ENCODE data around the gene CMTR1. TPM values are rescaled to one million over a fixed set of nuclear protein-coding genes. Genes with fewer than 3 reads are reported as not detected.

The CMTR1 gene
- polyA plus RNA-seq, 1 of the 3 experiments (the other 2 are of a cell fraction) = 19.8 TPM

DNA sequence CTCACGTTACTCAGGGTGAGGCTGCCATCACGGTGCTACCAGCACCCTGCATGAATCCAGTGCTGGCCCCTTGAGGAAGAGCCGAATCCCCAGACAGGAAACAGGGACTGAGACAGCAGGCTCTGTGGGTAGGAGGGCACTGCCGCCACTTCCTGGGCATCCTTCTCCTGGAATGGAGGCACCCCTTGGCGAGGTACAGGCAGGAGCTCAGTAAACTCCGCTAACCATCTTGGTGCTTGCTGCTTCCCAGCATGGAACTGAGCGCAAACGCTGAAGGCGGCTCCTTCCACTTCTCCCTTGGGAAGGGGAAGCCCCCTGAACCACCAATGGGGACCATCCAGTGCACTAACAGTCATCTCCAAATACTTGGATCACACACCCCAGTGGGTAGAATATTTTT, 80.1 kb downstream of the CMTR1 start:
- no peaks in the 10 kb centered on the region for H4K20me1 ChIP-seq (ENCODE audit: insufficient read depth)
- no peak for DNase-seq
- H3K9ac ChIP-seq = no peak overlapping the region
- ChIA-PET POLR2A (no interaction called here), CTCF (interaction anchor here (2.6 kb wide), 1 partner anchor 52 kb away, joined by 6 read pairs; no protein-coding TSS in a partner anchor)
- peaks cover 5 to 51% of the 10 kb centered on the region in 2 experiments; a peak in 2 of 4 replicates for H3K4me1 ChIP-seq (ENCODE audit: control insufficient read depth in 1 of 2, insufficient read depth in 2 of 2, low read depth in 1 of 2, low read length in 1 of 2)
- H3K27ac ChIP-seq (ENCODE audit: low read depth in 2 of 2, low read length in 1 of 2) = no peak overlapping the region
- H2AFZ ChIP-seq (ENCODE audit: low read depth) = no peak overlapping the region
- no peaks in the 10 kb centered on the region for H3K27me3 ChIP-seq (ENCODE audit: insufficient read depth)
- H3K4me3 ChIP-seq (ENCODE audit: low read depth in 2 of 2, low read length in 1 of 2) = no peak overlapping the region
- no peaks in the 10 kb centered on the region for H3K79me2 ChIP-seq (ENCODE audit: insufficient read depth)
- 87% methylated on average over 4 of the region's 9 CpGs for WGBS (ENCODE audit: low lambda C conversion rate)
- no peak overlapping the region for H3K4me2 ChIP-seq
- TF ChIP-seq, protein P1, sequence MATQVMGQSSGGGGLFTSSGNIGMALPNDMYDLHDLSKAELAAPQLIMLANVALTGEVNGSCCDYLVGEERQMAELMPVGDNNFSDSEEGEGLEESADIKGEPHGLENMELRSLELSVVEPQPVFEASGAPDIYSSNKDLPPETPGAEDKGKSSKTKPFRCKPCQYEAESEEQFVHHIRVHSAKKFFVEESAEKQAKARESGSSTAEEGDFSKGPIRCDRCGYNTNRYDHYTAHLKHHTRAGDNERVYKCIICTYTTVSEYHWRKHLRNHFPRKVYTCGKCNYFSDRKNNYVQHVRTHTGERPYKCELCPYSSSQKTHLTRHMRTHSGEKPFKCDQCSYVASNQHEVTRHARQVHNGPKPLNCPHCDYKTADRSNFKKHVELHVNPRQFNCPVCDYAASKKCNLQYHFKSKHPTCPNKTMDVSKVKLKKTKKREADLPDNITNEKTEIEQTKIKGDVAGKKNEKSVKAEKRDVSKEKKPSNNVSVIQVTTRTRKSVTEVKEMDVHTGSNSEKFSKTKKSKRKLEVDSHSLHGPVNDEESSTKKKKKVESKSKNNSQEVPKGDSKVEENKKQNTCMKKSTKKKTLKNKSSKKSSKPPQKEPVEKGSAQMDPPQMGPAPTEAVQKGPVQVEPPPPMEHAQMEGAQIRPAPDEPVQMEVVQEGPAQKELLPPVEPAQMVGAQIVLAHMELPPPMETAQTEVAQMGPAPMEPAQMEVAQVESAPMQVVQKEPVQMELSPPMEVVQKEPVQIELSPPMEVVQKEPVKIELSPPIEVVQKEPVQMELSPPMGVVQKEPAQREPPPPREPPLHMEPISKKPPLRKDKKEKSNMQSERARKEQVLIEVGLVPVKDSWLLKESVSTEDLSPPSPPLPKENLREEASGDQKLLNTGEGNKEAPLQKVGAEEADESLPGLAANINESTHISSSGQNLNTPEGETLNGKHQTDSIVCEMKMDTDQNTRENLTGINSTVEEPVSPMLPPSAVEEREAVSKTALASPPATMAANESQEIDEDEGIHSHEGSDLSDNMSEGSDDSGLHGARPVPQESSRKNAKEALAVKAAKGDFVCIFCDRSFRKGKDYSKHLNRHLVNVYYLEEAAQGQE (IDR thresholded peaks at IDR 0.05; ENCODE audit: low read depth, low read length) = no peak
- TF ChIP-seq MXI1 (IDR thresholded peaks at IDR 0.05; ENCODE audit: low read depth, low read length) = no peak
- H3K36me3 ChIP-seq (replicated peaks in 1 of 2; ENCODE audit: control insufficient read depth in 1 of 2, insufficient read depth in 2 of 2, low read length in 1 of 2) = no peaks in the 10 kb centered on the region
- no peaks in the 10 kb centered on the region for H3K9me3 ChIP-seq
- no peaks in the 10 kb centered on the region for H3F3A ChIP-seq (replicated peaks; ENCODE audit: insufficient read depth)
- H3K9me2 ChIP-seq = no peaks in the 10 kb centered on the region

DNA sequence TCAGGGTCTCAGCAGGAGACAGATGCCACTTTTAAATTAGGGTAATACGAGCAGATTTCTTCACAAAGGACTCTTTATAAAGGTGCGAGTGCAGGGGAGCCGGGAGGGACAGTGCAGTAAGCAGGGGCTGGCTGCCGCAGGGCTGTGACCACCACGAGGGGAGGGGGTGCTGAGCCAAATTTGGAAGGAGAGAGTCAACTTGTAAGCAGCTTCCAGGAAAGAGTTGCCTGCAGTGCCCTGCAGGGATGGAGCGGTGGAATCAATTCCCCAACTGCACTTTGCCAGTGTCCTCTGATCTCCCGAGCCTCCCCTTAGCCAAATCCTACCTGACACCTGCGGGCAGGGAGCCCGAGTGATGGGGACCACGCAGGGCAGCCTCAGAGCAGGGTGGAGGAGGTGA, 80.6 kb downstream of the CMTR1 start:
- DNase-seq = no peak
- H3K4me1 ChIP-seq (ENCODE audit: control insufficient read depth in 1 of 2, insufficient read depth in 2 of 2, low read depth in 1 of 2, low read length in 1 of 2) = peaks cover 5 to 54% of the 10 kb centered on the region in 2 experiments; a peak in 2 of 4 replicates
- no peaks in the 10 kb centered on the region for H3K9me2 ChIP-seq
- no peak overlapping the region for H3K9ac ChIP-seq
- H3K9me3 ChIP-seq = no peaks in the 10 kb centered on the region
- H3K4me3 ChIP-seq (ENCODE audit: low read depth in 2 of 2, low read length in 1 of 2) = no peak overlapping the region
- ChIA-PET CTCF (no interaction called here), POLR2A (no interaction called here)
- no peak overlapping the region for H3K4me2 ChIP-seq
- no peaks in the 10 kb centered on the region for H3F3A ChIP-seq (replicated peaks; ENCODE audit: insufficient read depth)
- no peak overlapping the region for H3K27ac ChIP-seq (ENCODE audit: low read depth in 2 of 2, low read length in 1 of 2)
- no peak overlapping the region for H2AFZ ChIP-seq (ENCODE audit: low read depth)
- no peaks in the 10 kb centered on the region for H3K79me2 ChIP-seq (ENCODE audit: insufficient read depth)
- H4K20me1 ChIP-seq (ENCODE audit: insufficient read depth) = no peaks in the 10 kb centered on the region
- H3K27me3 ChIP-seq (ENCODE audit: insufficient read depth) = no peaks in the 10 kb centered on the region
- H3K36me3 ChIP-seq (replicated peaks in 1 of 2; ENCODE audit: control insufficient read depth in 1 of 2, insufficient read depth in 2 of 2, low read length in 1 of 2) = no peaks in the 10 kb centered on the region
- no peak for TF ChIP-seq TCF12 (IDR thresholded peaks at IDR 0.05)
- TF ChIP-seq GATA2 (CRISPR knock-in tag; IDR thresholded peaks at IDR 0.05) = no peak
- no peak for TF ChIP-seq FOXM1 (IDR thresholded peaks at IDR 0.05; ENCODE audit: low read depth)
- WGBS (ENCODE audit: low lambda C conversion rate) = 71% methylated on average over 10 of the region's 10 CpGs

DNA sequence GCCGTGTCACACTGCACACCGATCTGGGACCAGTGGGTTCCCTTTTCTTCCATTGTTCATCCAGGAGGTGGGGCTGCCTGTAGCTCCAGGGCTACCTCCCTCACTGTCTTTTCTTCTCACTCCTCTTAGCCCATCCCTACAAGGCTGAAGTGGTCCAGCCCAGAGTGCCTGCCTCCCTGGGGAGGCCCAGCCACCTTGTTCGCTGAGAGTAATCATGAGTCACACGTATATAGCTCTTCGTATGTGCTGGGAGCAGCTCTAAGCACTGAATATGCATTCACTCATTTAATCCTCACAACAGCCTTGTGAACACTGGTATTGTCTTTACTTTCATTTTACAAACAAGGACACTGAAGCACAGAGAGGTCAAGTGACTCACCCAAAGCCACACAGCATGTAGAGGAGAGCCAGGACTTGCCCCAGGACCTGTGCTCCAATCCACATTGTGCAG, 81.3 kb downstream of the CMTR1 start:
- Histone ChIP-seq H3K4me2 (no peak overlapping the region), H3K27me3 (ENCODE audit: insufficient read depth) (no peaks in the 10 kb centered on the region), H3F3A (replicated peaks; ENCODE audit: insufficient read depth) (no peaks in the 10 kb centered on the region), H3K79me2 (ENCODE audit: insufficient read depth) (no peaks in the 10 kb centered on the region), H3K4me1 (ENCODE audit: control insufficient read depth in 1 of 2, insufficient read depth in 2 of 2, low read depth in 1 of 2, low read length in 1 of 2) (peaks cover 5 to 54% of the 10 kb centered on the region in 2 experiments; a peak in 2 of 4 replicates), H3K36me3 (replicated peaks in 1 of 2; ENCODE audit: control insufficient read depth in 1 of 2, insufficient read depth in 2 of 2, low read length in 1 of 2) (no peaks in the 10 kb centered on the region), H2AFZ (ENCODE audit: low read depth) (no peak overlapping the region), H3K27ac (ENCODE audit: low read depth in 2 of 2, low read length in 1 of 2) (no peak overlapping the region), H3K9me2 (no peaks in the 10 kb centered on the region), H3K9me3 (no peaks in the 10 kb centered on the region), H3K4me3 (ENCODE audit: low read depth in 2 of 2, low read length in 1 of 2) (no peak overlapping the region), H4K20me1 (ENCODE audit: insufficient read depth) (no peaks in the 10 kb centered on the region), H3K9ac (no peak overlapping the region)
- DNase-seq = no peak
- ChIA-PET CTCF (interaction anchor here (0.8 to 1.2 kb wide), 2 partner anchors 29 to 52 kb away, joined by 3 to 5 read pairs; no protein-coding TSS in a partner anchor), POLR2A (no interaction called here)
- WGBS (ENCODE audit: low lambda C conversion rate) = 44% methylated on average over 5 of the region's 5 CpGs
- TF ChIP-seq POLR2AphosphoS5 (IDR thresholded peaks at IDR 0.05; ENCODE audit: low read depth, low read length) (no peak), NFIC (IDR thresholded peaks at IDR 0.05; ENCODE audit: borderline replicate concordance) (no peak), FOSL2 (IDR thresholded peaks at IDR 0.05; ENCODE audit: borderline replicate concordance, low read depth) (no peak)
- TF ChIP-seq, protein P2, sequence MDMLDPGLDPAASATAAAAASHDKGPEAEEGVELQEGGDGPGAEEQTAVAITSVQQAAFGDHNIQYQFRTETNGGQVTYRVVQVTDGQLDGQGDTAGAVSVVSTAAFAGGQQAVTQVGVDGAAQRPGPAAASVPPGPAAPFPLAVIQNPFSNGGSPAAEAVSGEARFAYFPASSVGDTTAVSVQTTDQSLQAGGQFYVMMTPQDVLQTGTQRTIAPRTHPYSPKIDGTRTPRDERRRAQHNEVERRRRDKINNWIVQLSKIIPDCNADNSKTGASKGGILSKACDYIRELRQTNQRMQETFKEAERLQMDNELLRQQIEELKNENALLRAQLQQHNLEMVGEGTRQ (IDR thresholded peaks at IDR 0.05; ENCODE audit: borderline replicate concordance, low read depth, low read length) = no peak
- TF ChIP-seq, protein P3, sequence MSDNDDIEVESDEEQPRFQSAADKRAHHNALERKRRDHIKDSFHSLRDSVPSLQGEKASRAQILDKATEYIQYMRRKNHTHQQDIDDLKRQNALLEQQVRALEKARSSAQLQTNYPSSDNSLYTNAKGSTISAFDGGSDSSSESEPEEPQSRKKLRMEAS (IDR thresholded peaks at IDR 0.05; ENCODE audit: low read depth) = no peak

All from SK-N-SH (cell line).